PC-3 (cell line): ENCODE data around the gene KICS2.

ENCODE experiments used
- CTCF ChIP-seq: fragments of 300-600 bp; sonication (generic); conservative IDR thresholded peaks from 2 replicates; pipeline ENCODE4 v1.5.1; 2017; ENCODE audit warnings: antibody characterized with exemption, low read depth, mild to moderate bottlenecking, low read length
- EZH2 ChIP-seq: fragments of 300-600 bp; sonication (generic); IDR thresholded peaks from one replicate; pipeline ENCODE4 v1.6.1; 2017; ENCODE audit warnings: antibody characterized with exemption, mild to moderate bottlenecking, low read length; ENCODE audit not compliant: unreplicated experiment
- EZH2phosphoT487 ChIP-seq: fragments of 300-600 bp; sonication (generic); IDR thresholded peaks from 2 replicates; pipeline ENCODE4 v1.6.1; 2018; ENCODE audit warnings: mild to moderate bottlenecking, antibody characterized with exemption, low read length, borderline replicate concordance

GRCh38 chr12:64190140-64190539 is 32.0 kb downstream of the KICS2 start:
- no peak for TF ChIP-seq CTCF
- TF ChIP-seq EZH2, result no peak
- TF ChIP-seq EZH2phosphoT487, result no peak
